Transverse colon (tissue), 3 donors: ENCODE measurements around the gene GARIN3.

ENCODE experiments used
- CTCF ChIP-seq, 5 experiments: fragments of 200-600 bp in 3 of 5; fragments of 450-650 bp in 2 of 5; sonication (generic) in 3 of 5; IDR thresholded peaks; 1 replicate in 2 of 5; 2 replicates in 3 of 5; pipeline ENCODE4 v1.5.1; 2016 to 2017; ENCODE audit warnings: antibody characterized with exemption in 5 of 5, inconsistent platforms in 3 of 5, mild to moderate bottlenecking in 2 of 5, moderate library complexity in 1 of 5
- EP300 ChIP-seq: sonication (generic); formaldehyde crosslinking; IDR thresholded peaks from one replicate; pipeline ENCODE4 v1.6.1; 2017; ENCODE audit warnings: antibody characterized with exemption, low read depth
- POLR2A ChIP-seq: fragments of 450-650 bp; IDR thresholded peaks from one replicate; pipeline ENCODE4 v1.6.1; 2016; ENCODE audit warnings: antibody characterized with exemption, mild to moderate bottlenecking, moderate library complexity

- TF ChIP-seq EP300 (no peak), CTCF (IDR thresholded peaks at IDR 0.05) (no peak), POLR2A (no peak)
These were observed 6.8 kb downstream of the GARIN3 start for GRCh38 chr5:157159209-157159751.
